ENCODE measurements around the gene TRIM56. TPM values are rescaled to one million over a fixed set of nuclear protein-coding genes. Genes with fewer than 3 reads are reported as not detected.
"Not testable (repeated sequence)": the region's sequence is repeated elsewhere in the genome, so short reads cannot be mapped to it uniquely, and the experiment has no call there.

TRIM56 gene
- total RNA-seq, 1 donor from 2014 or later, result 19.6 TPM

- no peak for DNase-seq
Measured at GRCh38 chr7:101089876-101090275, 4.6 kb downstream of the TRIM56 start.

DNA sequence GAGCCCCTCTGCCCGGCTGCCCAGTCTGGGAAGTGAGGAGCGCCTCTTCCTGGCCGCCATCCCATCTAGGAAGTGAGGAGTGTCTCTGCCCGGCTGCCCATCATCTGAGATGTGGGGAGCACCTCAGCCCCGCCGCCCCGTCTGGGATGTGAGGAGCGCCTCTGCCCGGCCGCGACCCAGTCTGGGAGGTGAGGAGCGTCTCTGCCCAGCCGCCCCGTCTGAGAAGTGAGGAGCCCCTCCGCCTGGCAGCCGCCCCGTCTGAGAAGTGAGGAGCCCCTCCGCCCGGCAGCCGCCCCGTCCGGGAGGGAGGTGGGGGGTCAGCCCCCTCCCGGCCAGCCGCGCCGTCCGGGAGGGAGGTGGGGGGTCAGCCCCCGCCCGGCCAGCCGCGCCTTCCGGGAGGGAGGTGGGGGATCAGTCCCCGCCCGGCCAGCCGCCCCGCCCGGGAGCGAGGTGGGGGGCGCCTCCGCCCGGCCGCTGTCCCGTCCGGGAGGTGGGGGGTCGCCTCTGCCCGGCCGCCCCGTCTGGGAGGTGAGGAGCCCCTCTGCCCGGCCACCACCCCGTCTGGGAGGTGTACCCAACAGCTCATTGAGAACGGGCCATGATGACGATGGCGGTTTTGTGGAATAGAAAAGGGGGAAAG lies 7.1 kb downstream of the TRIM56 start:
- DNase-seq, result not testable (repeated sequence)

DNA sequence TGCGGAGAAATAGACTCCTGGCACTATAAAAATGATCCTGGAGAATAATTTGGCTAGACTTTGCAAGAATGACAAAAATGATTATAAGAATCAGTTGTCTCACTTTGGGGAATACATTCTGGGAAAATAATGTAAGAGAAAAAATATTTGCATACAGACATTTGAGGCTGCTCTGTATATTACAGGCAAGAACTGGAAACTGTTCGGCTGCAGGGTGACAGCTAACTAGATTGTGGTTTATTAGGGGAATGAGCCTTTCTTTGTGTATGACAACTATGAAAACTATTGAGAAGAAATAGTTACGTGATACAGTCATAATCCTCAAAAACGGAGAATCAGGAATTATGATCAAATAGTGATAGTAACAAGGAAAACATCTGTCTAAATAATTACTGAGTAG lies 8.6 kb downstream of the TRIM56 start:
- no peak for DNase-seq

GRCh38 chr7:101094376-101094775 lies 9.1 kb downstream of the TRIM56 start:
- no peak for DNase-seq

- peak; percentile 86 for DNase-seq
Measured at GRCh38 chr7:101094791-101095375, 9.6 kb downstream of the TRIM56 start.

GRCh38 chr7:101096331-101096956 lies 11.2 kb downstream of the TRIM56 start:
- no peak for DNase-seq

GRCh38 chr7:101096957-101097347 lies 11.7 kb downstream of the TRIM56 start:
- no peak for DNase-seq

- DNase-seq, result no peak
Measured at GRCh38 chr7:101097561-101097960, 12.3 kb downstream of the TRIM56 start.

- DNase-seq, result peak; percentile 97
Measured at GRCh38 chr7:101099969-101100781, 14.9 kb downstream of the TRIM56 start.

DNA sequence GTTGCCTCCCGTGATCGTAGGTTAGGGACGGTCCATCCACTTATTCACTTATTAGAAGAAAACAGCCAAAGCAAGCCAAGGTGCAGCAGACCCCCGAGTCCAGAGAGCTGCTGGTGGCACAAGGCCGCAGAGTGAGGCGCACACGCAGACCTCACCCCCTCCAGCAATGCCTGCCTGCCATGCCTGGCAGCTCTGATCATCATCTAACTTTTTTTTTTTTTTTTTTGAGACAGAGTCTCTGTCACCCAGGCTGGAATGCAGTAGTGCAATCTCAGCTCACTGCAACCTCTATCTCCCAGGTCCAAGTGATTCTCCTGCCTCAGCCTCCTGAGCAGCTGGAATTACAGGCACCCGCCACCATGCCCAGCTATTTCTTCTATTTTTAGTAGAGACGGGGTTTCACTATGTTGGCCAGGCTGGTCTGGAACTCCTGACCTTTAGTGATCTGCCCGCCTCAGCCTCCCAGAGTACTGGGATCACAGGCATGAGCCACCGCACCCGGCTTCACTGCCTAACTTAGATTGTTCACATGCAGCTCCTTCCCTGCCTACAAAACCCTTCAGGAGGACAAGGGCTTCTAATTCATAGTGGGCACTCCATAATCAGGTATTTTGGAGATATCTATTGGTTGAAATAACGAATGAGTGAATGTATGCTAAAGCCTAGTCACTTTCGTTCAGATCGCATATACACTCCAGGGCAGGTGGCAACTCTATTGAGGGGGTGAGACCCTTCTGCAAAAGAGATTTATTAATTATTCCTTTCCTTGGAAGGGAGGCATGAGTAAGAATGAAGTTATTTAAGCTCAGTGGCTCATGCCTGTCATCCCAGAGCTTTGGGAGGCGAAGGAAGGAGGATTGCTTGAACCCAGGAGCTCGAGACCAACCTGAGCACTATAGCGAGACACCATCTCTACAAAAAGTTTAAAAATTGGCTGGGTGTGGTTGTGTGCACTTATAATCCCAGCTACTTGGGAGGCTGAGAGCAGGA lies 15.9 kb downstream of the TRIM56 start:
- DNase-seq, result no peak

GRCh38 chr7:101102026-101102425 lies 16.7 kb downstream of the TRIM56 start:
- DNase-seq, result no peak

GRCh38 chr7:101103701-101104100 lies 18.4 kb downstream of the TRIM56 start:
- not testable (repeated sequence) for DNase-seq

DNA sequence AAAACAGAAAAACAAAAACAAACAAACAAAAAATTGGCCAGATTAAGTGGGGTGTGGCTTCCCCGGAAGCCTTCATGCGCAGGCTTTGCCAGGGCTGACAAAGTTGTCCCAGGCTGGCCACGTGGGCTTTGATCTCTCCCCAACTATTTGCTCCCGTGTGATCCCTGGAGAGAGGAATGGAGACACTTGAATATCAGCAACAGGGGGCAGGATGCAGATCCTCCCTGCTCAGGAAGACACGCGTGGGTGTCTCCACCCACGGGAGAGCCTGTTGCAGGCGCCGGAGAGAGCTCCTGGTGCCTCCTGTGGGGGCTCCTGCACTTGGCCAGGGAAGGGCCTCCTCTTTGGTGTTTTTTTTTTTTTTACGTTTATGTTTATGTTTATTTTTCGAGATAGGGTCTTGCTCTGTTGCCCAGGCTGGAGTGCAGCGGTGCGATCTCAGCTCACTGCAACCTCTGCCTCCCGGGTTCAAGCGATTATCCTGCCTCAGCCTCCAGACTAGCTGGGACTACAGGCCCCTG lies 19.0 kb downstream of the TRIM56 start:
- DNase-seq, result peak; percentile 50

- DNase-seq, result peak; percentile 65
Measured at GRCh38 chr7:101104799-101105198, 19.5 kb downstream of the TRIM56 start.

- DNase-seq, result not testable (repeated sequence)
Measured at GRCh38 chr7:101105248-101105647, 20.0 kb downstream of the TRIM56 start.

- DNase-seq, result no peak
Measured at GRCh38 chr7:101106386-101106785, 21.1 kb downstream of the TRIM56 start.

GRCh38 chr7:101108330-101108857 lies 23.1 kb downstream of the TRIM56 start:
- DNase-seq, result peak; percentile 96

DNA sequence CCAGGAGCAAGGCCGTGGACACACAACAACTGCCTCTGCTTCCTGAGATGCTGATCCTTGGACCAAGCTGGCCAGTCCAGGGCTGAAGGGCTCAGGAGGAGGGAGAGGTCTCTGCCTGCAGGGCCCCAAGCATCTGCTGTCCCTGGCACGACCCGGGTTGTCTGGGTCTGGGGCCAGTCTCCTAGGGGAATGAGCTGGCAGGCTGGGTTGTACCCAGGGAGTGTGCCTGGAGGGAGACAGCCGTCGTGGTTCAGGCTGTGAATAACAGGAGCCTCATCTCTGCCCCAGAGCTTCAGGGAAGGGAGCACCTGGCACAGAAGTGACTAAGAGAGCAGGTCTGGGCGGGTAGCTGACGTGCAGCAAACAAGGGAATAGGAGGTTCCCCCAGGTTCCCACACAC lies 23.7 kb downstream of the TRIM56 start:
- peak; percentile 65 for DNase-seq

- no peak for DNase-seq
Measured at GRCh38 chr7:101109368-101109767, 24.1 kb downstream of the TRIM56 start.

GRCh38 chr7:101111261-101111660 lies 26.0 kb downstream of the TRIM56 start:
- DNase-seq, result no peak

- peak; percentile 99 for DNase-seq
Measured at GRCh38 chr7:101112233-101112632, 27.0 kb downstream of the TRIM56 start.

All from dermis blood vessel endothelial cell (primary cell).